SK-N-SH (cell line): ENCODE measurements around the gene TARS1. TPM values are rescaled to one million over a fixed set of nuclear protein-coding genes. Genes with fewer than 3 reads are reported as not detected.

Source experiments
- CTCF ChIA-PET: fragments of 300-600, 350-600 bp; formaldehyde crosslinking; extraction: SDS; loops from one replicate; lab custom pipeline; 2021; lab: Yijun Ruan, JAX
- POLR2A ChIA-PET: fragments of 350-600 bp; sonication (Branson Sonifier 250); formaldehyde crosslinking; extraction: SDS; loops from one replicate; lab custom pipeline; 2020; ENCODE audit warnings: antibody characterized with exemption, inconsistent platforms; lab: Yijun Ruan, JAX
- DNase-seq: peaks from one replicate; pipeline ENCODE4 v3.0.0; 2012
- H2AFZ ChIP-seq: fragments of 200-600 bp; sonication (generic); 2 replicates; pipeline ENCODE4 v1.8.1; 2016; ENCODE audit warnings: antibody characterized with exemption, mild to moderate bottlenecking, low read depth
- H3F3A ChIP-seq: fragments of 200-600 bp; sonication (generic); replicated peaks from 2 replicates; pipeline ENCODE3; 2016; ENCODE audit warnings: antibody characterized with exemption, mild to moderate bottlenecking; ENCODE audit not compliant: insufficient read depth
- H3K27ac ChIP-seq, 2 experiments: fragments of 200-500 bp in 1 of 2; fragments of 200-600 bp in 1 of 2; sonication (Bioruptor generic) in 1 of 2; sonication (generic), shearing (Covaris generic) in 1 of 2; 2 replicates each; pipeline versions ENCODE4 v1.5.1 to v1.6.1; 2014 to 2016; ENCODE audit warnings: low read depth in 2 of 2, inconsistent platforms in 1 of 2, low read length in 1 of 2, mild to moderate bottlenecking in 1 of 2, mixed read lengths in 1 of 2
- H3K27me3 ChIP-seq: fragments of 200-600 bp; sonication (generic), shearing (Covaris generic); 2 replicates; pipeline ENCODE4 v1.6.1; 2016; ENCODE audit warnings: mixed run types; ENCODE audit not compliant: insufficient read depth
- H3K36me3 ChIP-seq, 2 experiments: fragments of 200-500 bp in 1 of 2; fragments of 200-600 bp in 1 of 2; sonication (Bioruptor generic) in 1 of 2; sonication (generic) in 1 of 2; replicated peaks in 1 of 2; 2 replicates each; pipeline versions ENCODE3 to v1.5.1; 2014 to 2016; ENCODE audit warnings: low read length in 1 of 2, mild to moderate bottlenecking in 1 of 2; ENCODE audit not compliant: insufficient read depth in 2 of 2, control insufficient read depth in 1 of 2
- H3K4me1 ChIP-seq, 2 experiments: fragments of 200-500 bp in 1 of 2; fragments of 200-600 bp in 1 of 2; sonication (Bioruptor generic) in 1 of 2; sonication (generic), shearing (Covaris generic) in 1 of 2; 2 replicates each; pipeline versions ENCODE4 v1.5.1 to v1.6.1; 2014 to 2016; ENCODE audit warnings: low read depth in 1 of 2, low read length in 1 of 2, mixed run types in 1 of 2; ENCODE audit not compliant: insufficient read depth in 2 of 2, control insufficient read depth in 1 of 2
- H3K4me2 ChIP-seq: fragments of 200-600 bp; sonication (generic), shearing (Covaris generic); 2 replicates; pipeline ENCODE4 v1.6.1; 2017; ENCODE audit warnings: mixed run types
- H3K4me3 ChIP-seq, 2 experiments: fragments of 200-500 bp in 1 of 2; fragments of 200-600 bp in 1 of 2; sonication (Bioruptor generic) in 1 of 2; sonication (generic), shearing (Covaris generic) in 1 of 2; 2 replicates each; pipeline versions ENCODE4 v1.5.1 to v1.8.1; 2014 to 2016; ENCODE audit warnings: low read depth in 2 of 2, inconsistent platforms in 1 of 2, low read length in 1 of 2, mild to moderate bottlenecking in 1 of 2, mixed read lengths in 1 of 2, moderate library complexity in 1 of 2
- H3K79me2 ChIP-seq: fragments of 200-600 bp; sonication (generic); 2 replicates; pipeline ENCODE4 v1.8.1; 2017; ENCODE audit warnings: mild to moderate bottlenecking; ENCODE audit not compliant: insufficient read depth
- H3K9ac ChIP-seq: fragments of 200-600 bp; sonication (generic); 2 replicates; pipeline ENCODE4 v1.6.1; 2017; ENCODE audit warnings: mixed run types
- H3K9me2 ChIP-seq: fragments of 200-600 bp; sonication (generic); 2 replicates; pipeline ENCODE4 v1.6.1; 2017; ENCODE audit warnings: mixed run types
- H3K9me3 ChIP-seq: fragments of 200-600 bp; sonication (generic); 2 replicates; pipeline ENCODE4 v1.6.1; 2017; ENCODE audit warnings: mixed run types, mild to moderate bottlenecking, moderate library complexity
- H4K20me1 ChIP-seq: fragments of 200-600 bp; sonication (generic); 2 replicates; pipeline ENCODE4 v1.6.1; 2017; ENCODE audit warnings: mild to moderate bottlenecking, mixed run types; ENCODE audit not compliant: insufficient read depth
- EP300 ChIP-seq, 2 experiments: IDR thresholded peaks; 2 replicates each; pipeline versions ENCODE4 v1.4.0 to v1.6.1; 2012; ENCODE audit warnings: borderline replicate concordance in 1 of 2, low read depth in 1 of 2, low read length in 1 of 2
- EZH2phosphoT487 ChIP-seq: fragments of 200-600 bp; sonication (generic); IDR thresholded peaks from 2 replicates; pipeline ENCODE4 v1.6.1; 2017; ENCODE audit warnings: low read depth, mixed run types, mild to moderate bottlenecking, antibody characterized with exemption, moderate library complexity, borderline replicate concordance
- FOXM1 ChIP-seq: IDR thresholded peaks from 2 replicates; pipeline ENCODE4 v1.4.0; 2012; ENCODE audit warnings: low read depth, mild to moderate bottlenecking
- IRF3 ChIP-seq: fragments of 150-350 bp; IDR thresholded peaks from 2 replicates; pipeline ENCODE4 v1.6.1; 2016; ENCODE audit warnings: mild to moderate bottlenecking, low read depth, low read length
- MEF2A ChIP-seq: IDR thresholded peaks from 2 replicates; pipeline ENCODE4 v1.4.0; 2012; ENCODE audit warnings: low read depth, borderline replicate concordance
- NFIC ChIP-seq: IDR thresholded peaks from 2 replicates; pipeline ENCODE4 v1.4.0; 2012; ENCODE audit warnings: borderline replicate concordance
- NRF1 ChIP-seq: IDR thresholded peaks from 2 replicates; pipeline ENCODE4 v1.6.1; 2012; ENCODE audit warnings: low read depth, mild to moderate bottlenecking, low read length
- PBX3 ChIP-seq: IDR thresholded peaks from 2 replicates; pipeline ENCODE4; 2012
- RAD21 ChIP-seq: IDR thresholded peaks from 2 replicates; pipeline ENCODE4 v1.6.1; 2012; ENCODE audit warnings: mild to moderate bottlenecking, low read length
- RCOR1 ChIP-seq: fragments of 150-350 bp; IDR thresholded peaks from 2 replicates; pipeline ENCODE4 v1.6.1; 2017; ENCODE audit warnings: antibody characterized with exemption, low read length
- RFX5 ChIP-seq: IDR thresholded peaks from 2 replicates; pipeline ENCODE4 v1.6.1; 2012; ENCODE audit warnings: mild to moderate bottlenecking, improper control_type of control experiment, low read length
- SIN3A ChIP-seq: IDR thresholded peaks from 2 replicates; pipeline ENCODE4 v1.6.1; 2012; ENCODE audit warnings: low read depth, mild to moderate bottlenecking, low read length, moderate library complexity, borderline replicate concordance
- SMC3 ChIP-seq: IDR thresholded peaks from 2 replicates; pipeline ENCODE4 v1.6.1; 2012; ENCODE audit warnings: low read depth, low read length, improper control_type of control experiment
- TCF12 ChIP-seq: IDR thresholded peaks from 2 replicates; pipeline ENCODE4 v1.4.0; 2012
- TEAD4 ChIP-seq: IDR thresholded peaks from 2 replicates; pipeline ENCODE4 v1.4.0; 2012; ENCODE audit warnings: mild to moderate bottlenecking, borderline replicate concordance; ENCODE audit not compliant: insufficient read depth
- USF2 ChIP-seq: fragments of 150-350 bp; IDR thresholded peaks from 2 replicates; pipeline ENCODE4 v1.6.1; 2017; ENCODE audit warnings: antibody characterized with exemption, low read length, low read depth, borderline replicate concordance
- ZBTB33 ChIP-seq: IDR thresholded peaks from 2 replicates; pipeline ENCODE4 v1.4.0; 2012; ENCODE audit warnings: low read depth, borderline replicate concordance
- WGBS: methylation state at CpG from one replicate; pipeline ENCODE4 v1.1.6; 2017; ENCODE audit warnings: low lambda C conversion rate; 5-methylcytosine and 5-hydroxymethylcytosine counted together
- polyA plus RNA-seq, 3 experiments: library from polyadenylated mRNA; depleted of rRNA; stranded (reverse); fragments of >200 nt; gene quantifications; 2 replicates each; pipeline ENCODE4 v1.2.3, GENCODE V29; 2012

TARS1 gene
- polyA plus RNA-seq, 1 of the 3 experiments (the other 2 are of a cell fraction) = 58.4 TPM

GRCh38 chr5:33476992-33477391, 36.2 kb downstream of the TARS1 start:
- DNase-seq = no peak
- POLR2A ChIA-PET = no interaction called here

More at GRCh38 chr5:33476992-33477391, 36.2 kb downstream of the TARS1 start:
- Histone ChIP-seq H3K9ac (no peak overlapping the region), H2AFZ (no peak overlapping the region), H3K4me1 (no peaks in the 10 kb centered on the region), H3K9me3 (no peaks in the 10 kb centered on the region), H3K27me3 (no peaks in the 10 kb centered on the region), H3K4me3 (no peak overlapping the region), H3K79me2 (no peaks in the 10 kb centered on the region), H3K27ac (no peak overlapping the region), H3F3A (peaks cover 6% of the 10 kb centered on the region), H3K4me2 (no peak overlapping the region), H4K20me1 (no peaks in the 10 kb centered on the region), H3K9me2 (no peaks in the 10 kb centered on the region), H3K36me3 (peaks cover 30 to 40% of the 10 kb centered on the region in 2 experiments)
- CTCF ChIA-PET = interaction anchor here (0.8 to 1.2 kb wide), 2 partner anchors 16 to 41 kb away, joined by 3 to 4 read pairs; no protein-coding TSS in a partner anchor
- no peak for TF ChIP-seq IRF3
- TF ChIP-seq RCOR1 = no peak
- TF ChIP-seq FOXM1 = no peak
- TF ChIP-seq NRF1 = no peak
- TF ChIP-seq TCF12 = no peak
- TF ChIP-seq USF2 = no peak
- TF ChIP-seq EP300 (IDR thresholded peaks at IDR 0.05; ENCODE audit: borderline replicate concordance in 1 of 2, low read depth in 1 of 2, low read length in 1 of 2) = no peak
- no peak for TF ChIP-seq TEAD4
- no peak for TF ChIP-seq MEF2A
- TF ChIP-seq PBX3 = no peak
- TF ChIP-seq RAD21 = no peak
- TF ChIP-seq EZH2phosphoT487 = no peak
- no peak for TF ChIP-seq SMC3
- TF ChIP-seq SIN3A = no peak
- TF ChIP-seq NFIC = no peak
- TF ChIP-seq ZBTB33 = no peak
- TF ChIP-seq RFX5 = no peak
- WGBS = 92% methylated on average over 3 of the region's 3 CpGs
